Tibial nerve (tissue), 4 donors: ENCODE measurements around the gene FMNL2. TPM values are rescaled to one million over a fixed set of nuclear protein-coding genes. Genes with fewer than 3 reads are reported as not detected.
A peak's percentile ranks its signal among the peaks of the same experiment; 100 is the strongest.

Source experiments
- DNase-seq, 2 donors: peaks; one replicate each; pipeline ENCODE4 v3.0.0-alpha.2; 2019; ENCODE audit warnings: low spot score in 2 of 2
- H3K27ac ChIP-seq, 4 donors: fragments of 200-600 bp; sonication (generic) in 3 of 4; one replicate each; pipeline ENCODE4 v1.5.1; 2017 to 2019; ENCODE audit warnings: mild to moderate bottlenecking in 1 of 4
- H3K27me3 ChIP-seq, 2 donors: fragments of 200-600 bp; sonication (generic) in 1 of 2; one replicate each; pipeline versions ENCODE4 v1.5.1 to v1.6.0; 2017 to 2019
- H3K36me3 ChIP-seq, 3 donors: fragments of 200-600 bp; sonication (generic); one replicate each; pipeline ENCODE4 v1.5.1; 2018 to 2019
- H3K4me1 ChIP-seq, 4 donors: fragments of 200-600 bp; sonication (generic) in 3 of 4; one replicate each; pipeline ENCODE4 v1.5.1; 2017 to 2019
- H3K4me3 ChIP-seq, 4 donors: fragments of 200-600 bp; sonication (generic) in 3 of 4; one replicate each; pipeline ENCODE4 v1.5.1; 2017 to 2019; ENCODE audit warnings: mild to moderate bottlenecking in 1 of 4, moderate library complexity in 1 of 4
- H3K9me3 ChIP-seq, 4 donors: fragments of 200-600 bp; sonication (generic) in 3 of 4; one replicate each; pipeline ENCODE4 v1.5.1; 2017 to 2019
- EP300 ChIP-seq, 2 donors: sonication (generic); formaldehyde crosslinking; IDR thresholded peaks; one replicate each; pipeline ENCODE4 v1.6.1; 2017; ENCODE audit warnings: antibody characterized with exemption in 2 of 2, mild to moderate bottlenecking in 1 of 2
- POLR2A ChIP-seq, 2 donors: fragments of 450-650 bp; IDR thresholded peaks; one replicate each; pipeline ENCODE4 v1.6.1; 2017; ENCODE audit warnings: antibody characterized with exemption in 2 of 2, mild to moderate bottlenecking in 2 of 2, moderate library complexity in 2 of 2
- WGBS, 2 donors: methylation state at CpG; one replicate each; pipeline ENCODE4 v1.1.5; 2018; 5-methylcytosine and 5-hydroxymethylcytosine counted together
- total RNA-seq, 4 donors: library from RNA; depleted of rRNA; stranded (reverse); fragments of >200 nt; gene quantifications; one replicate each; pipeline ENCODE4 v1.1.0, GENCODE V29; 2016
- TF ChIP-seq, protein P1 (sequence below), 5 experiments: fragments of 200-600 bp in 3 of 5; fragments of 450-650 bp in 2 of 5; sonication (generic) in 3 of 5; IDR thresholded peaks; one replicate each; pipeline ENCODE4 v1.5.1; 2016 to 2019; ENCODE audit warnings: antibody characterized with exemption in 5 of 5, mild to moderate bottlenecking in 3 of 5, moderate library complexity in 2 of 5

FMNL2 gene
- total RNA-seq, 4 donors from 2014 or later: 94.5 to 131 (median 98.1) TPM

GRCh38 chr2:152615177-152615576, 280.2 kb downstream of the FMNL2 start:
- Histone ChIP-seq H3K4me3 (no peak overlapping the region), H3K36me3 (peaks cover 0 to 63% (median 0%) of the 10 kb centered on the region in 3 donors), H3K4me1 (peaks cover 0 to 53% (median 28%) of the 10 kb centered on the region in 4 donors), H3K27ac (no peak overlapping the region), H3K9me3 (no peaks in the 10 kb centered on the region), H3K27me3 (no peaks in the 10 kb centered on the region)
- DNase-seq: no peak
- WGBS, 2 donors: 79 to 88% methylated on average over 5 of the region's 5 CpGs
- TF ChIP-seq POLR2A (IDR thresholded peaks at IDR 0.05): no peak
- TF ChIP-seq, protein P1, sequence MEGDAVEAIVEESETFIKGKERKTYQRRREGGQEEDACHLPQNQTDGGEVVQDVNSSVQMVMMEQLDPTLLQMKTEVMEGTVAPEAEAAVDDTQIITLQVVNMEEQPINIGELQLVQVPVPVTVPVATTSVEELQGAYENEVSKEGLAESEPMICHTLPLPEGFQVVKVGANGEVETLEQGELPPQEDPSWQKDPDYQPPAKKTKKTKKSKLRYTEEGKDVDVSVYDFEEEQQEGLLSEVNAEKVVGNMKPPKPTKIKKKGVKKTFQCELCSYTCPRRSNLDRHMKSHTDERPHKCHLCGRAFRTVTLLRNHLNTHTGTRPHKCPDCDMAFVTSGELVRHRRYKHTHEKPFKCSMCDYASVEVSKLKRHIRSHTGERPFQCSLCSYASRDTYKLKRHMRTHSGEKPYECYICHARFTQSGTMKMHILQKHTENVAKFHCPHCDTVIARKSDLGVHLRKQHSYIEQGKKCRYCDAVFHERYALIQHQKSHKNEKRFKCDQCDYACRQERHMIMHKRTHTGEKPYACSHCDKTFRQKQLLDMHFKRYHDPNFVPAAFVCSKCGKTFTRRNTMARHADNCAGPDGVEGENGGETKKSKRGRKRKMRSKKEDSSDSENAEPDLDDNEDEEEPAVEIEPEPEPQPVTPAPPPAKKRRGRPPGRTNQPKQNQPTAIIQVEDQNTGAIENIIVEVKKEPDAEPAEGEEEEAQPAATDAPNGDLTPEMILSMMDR (IDR thresholded peaks at IDR 0.05): no peak
- TF ChIP-seq EP300 (IDR thresholded peaks at IDR 0.05): no peak

DNA sequence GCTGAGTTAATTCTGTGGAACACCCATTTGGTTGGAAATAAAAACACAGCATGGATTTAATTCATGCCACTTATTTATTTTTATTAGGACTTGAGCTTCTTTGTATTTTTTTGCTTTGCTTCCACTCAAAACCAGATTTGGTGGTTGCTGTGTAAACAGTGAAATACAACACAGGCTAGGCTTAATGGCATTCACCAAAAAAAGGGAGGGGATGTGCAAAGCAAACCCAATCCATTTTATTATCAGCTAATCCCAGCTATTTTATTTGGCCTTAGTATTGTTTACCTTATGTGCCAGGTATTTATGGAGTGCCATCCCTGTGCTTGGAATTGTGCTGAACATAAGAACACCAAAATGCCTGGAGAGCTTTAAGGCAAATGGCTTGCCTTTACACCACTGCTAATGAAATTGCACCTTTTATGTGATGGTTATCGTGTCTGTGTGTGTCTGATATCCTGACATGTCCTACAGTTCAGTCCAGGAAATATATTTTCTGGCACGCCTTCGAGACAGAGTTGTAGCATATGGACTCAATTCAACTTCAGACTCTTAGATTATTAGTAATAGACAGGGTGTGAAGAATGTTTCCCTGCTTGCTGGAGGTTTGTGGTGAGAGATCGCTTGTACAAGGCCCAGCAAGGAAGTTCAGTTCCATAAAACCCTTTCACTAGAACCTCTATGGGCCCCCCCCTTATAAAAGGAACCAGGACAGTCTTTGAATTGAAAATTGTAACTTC, 282.6 kb downstream of the FMNL2 start:
- 63 to 68% methylated on average over 4 of the region's 4 CpGs for WGBS, 2 donors
- no peak for DNase-seq
- no peaks in the 10 kb centered on the region for H3K9me3 ChIP-seq
- no peaks in the 10 kb centered on the region for H3K27me3 ChIP-seq
- H3K27ac ChIP-seq: peak overlapping the region in 2 of 4 donors; percentile 12 to 55
- no peak overlapping the region for H3K4me3 ChIP-seq
- TF ChIP-seq EP300 (IDR thresholded peaks at IDR 0.05) (no peak), POLR2A (IDR thresholded peaks at IDR 0.05) (no peak)
- TF ChIP-seq, protein P1 (IDR thresholded peaks at IDR 0.05): no peak
- H3K36me3 ChIP-seq: peaks cover 0 to 62% (median 0%) of the 10 kb centered on the region in 3 donors
- peaks cover 0 to 55% (median 19%) of the 10 kb centered on the region in 4 donors for H3K4me1 ChIP-seq

DNA sequence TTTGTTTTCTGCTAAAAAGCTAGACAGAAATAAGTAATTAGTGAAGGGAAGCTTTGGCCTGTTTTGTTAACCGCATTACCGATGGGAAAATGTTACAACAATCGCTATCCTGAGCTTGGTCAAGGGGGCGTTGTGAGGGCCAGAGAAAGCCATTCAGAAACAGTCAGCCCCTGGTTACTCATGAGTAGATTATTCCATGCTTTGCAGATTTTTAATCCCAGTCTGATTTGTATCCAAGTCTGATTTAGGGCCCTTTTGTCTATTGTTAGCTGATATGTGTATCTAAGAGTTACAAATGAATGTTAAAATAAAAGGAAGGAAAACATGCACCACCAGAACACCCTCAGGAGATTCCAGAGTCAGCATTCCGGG, 283.2 kb downstream of the FMNL2 start:
- 28 to 29% methylated on average over 5 of the region's 5 CpGs for WGBS, 2 donors
- no peak overlapping the region for H3K4me3 ChIP-seq
- H3K36me3 ChIP-seq: peaks cover 0 to 62% (median 0%) of the 10 kb centered on the region in 3 donors
- TF ChIP-seq EP300 (IDR thresholded peaks at IDR 0.05) (no peak), POLR2A (IDR thresholded peaks at IDR 0.05) (no peak)
- TF ChIP-seq, protein P1 (IDR thresholded peaks at IDR 0.05): no peak
- H3K27ac ChIP-seq: peak overlapping the region in 2 of 4 donors; percentile 12 to 55
- DNase-seq: no peak
- H3K9me3 ChIP-seq: no peaks in the 10 kb centered on the region
- peaks cover 0 to 55% (median 14%) of the 10 kb centered on the region in 4 donors for H3K4me1 ChIP-seq
- H3K27me3 ChIP-seq: no peaks in the 10 kb centered on the region

DNA sequence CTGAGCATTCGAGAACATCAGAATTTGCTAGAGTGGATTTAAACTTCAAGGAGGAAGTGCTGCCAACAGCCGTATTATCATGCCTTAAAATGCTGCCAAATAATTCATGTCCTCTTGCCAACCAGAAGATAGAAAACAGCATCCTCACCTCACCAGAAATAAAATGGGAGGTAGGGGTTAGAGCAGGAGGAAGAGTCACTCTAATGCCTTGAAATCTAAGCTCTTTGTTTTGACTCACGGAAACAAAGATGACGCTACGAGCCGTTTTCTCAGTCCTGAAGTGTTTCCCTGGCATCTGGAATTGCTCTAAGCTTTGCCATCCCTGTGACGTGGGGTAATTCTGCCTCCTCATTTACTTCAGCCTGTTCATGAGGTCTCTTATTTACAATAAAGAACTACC, 285.2 kb downstream of the FMNL2 start:
- Histone ChIP-seq H3K4me3 (no peak overlapping the region), H3K4me1 (peaks cover 0 to 55% (median 8%) of the 10 kb centered on the region in 4 donors), H3K27me3 (no peaks in the 10 kb centered on the region), H3K27ac (no peak overlapping the region), H3K36me3 (peaks cover 0 to 52% (median 0%) of the 10 kb centered on the region in 3 donors), H3K9me3 (no peaks in the 10 kb centered on the region)
- WGBS, 2 donors: 82 to 87% methylated on average over 7 of the region's 7 CpGs
- DNase-seq: no peak
- TF ChIP-seq POLR2A (IDR thresholded peaks at IDR 0.05) (no peak), EP300 (IDR thresholded peaks at IDR 0.05) (no peak)
- TF ChIP-seq, protein P1 (IDR thresholded peaks at IDR 0.05): no peak

- WGBS, 2 donors: 87 to 91% methylated on average over 9 of the region's 9 CpGs
- Histone ChIP-seq H3K36me3 (peaks cover 0 to 48% (median 0%) of the 10 kb centered on the region in 3 donors), H3K27ac (no peak overlapping the region), H3K4me3 (no peak overlapping the region), H3K4me1 (peaks cover 0 to 63% (median 8%) of the 10 kb centered on the region in 4 donors), H3K9me3 (no peaks in the 10 kb centered on the region), H3K27me3 (no peaks in the 10 kb centered on the region)
- TF ChIP-seq, protein P1 (IDR thresholded peaks at IDR 0.05): no peak
- TF ChIP-seq EP300 (IDR thresholded peaks at IDR 0.05) (no peak), POLR2A (IDR thresholded peaks at IDR 0.05) (no peak)
- no peak for DNase-seq
Measured at GRCh38 chr2:152620985-152621384, 286.0 kb downstream of the FMNL2 start.
